Esophagus muscularis mucosa (tissue), 3 donors: ENCODE data around the gene DBNL.

Experiments used
- CTCF ChIP-seq, 3 experiments: fragments of 200-600 bp in 2 of 3; fragments of 450-650 bp in 1 of 3; sonication (generic) in 2 of 3; IDR thresholded peaks; one replicate each; pipeline ENCODE4 v1.5.1; 2017 to 2019; ENCODE audit warnings: antibody characterized with exemption in 3 of 3, mild to moderate bottlenecking in 2 of 3, moderate library complexity in 1 of 3
- POLR2A ChIP-seq: fragments of 450-650 bp; IDR thresholded peaks from one replicate; pipeline ENCODE4 v1.6.1; 2017; ENCODE audit warnings: antibody characterized with exemption, moderate library complexity, mild to moderate bottlenecking, low read depth

- TF ChIP-seq POLR2A (no peak), CTCF (IDR thresholded peaks at IDR 0.05) (no peak)
Observed at GRCh38 chr7:44056681-44057080, 12.2 kb downstream of the DBNL start.
